Measurements from ENCODE around the gene CHEK1. TPM values are rescaled to one million over a fixed set of nuclear protein-coding genes. Genes with fewer than 3 reads are reported as not detected.
A peak's percentile ranks its signal among the peaks of the same experiment; 100 is the strongest.

Gene CHEK1
- total RNA-seq, 2 donors from 2014 or later, result 7.9 to 16.0 TPM

DNA sequence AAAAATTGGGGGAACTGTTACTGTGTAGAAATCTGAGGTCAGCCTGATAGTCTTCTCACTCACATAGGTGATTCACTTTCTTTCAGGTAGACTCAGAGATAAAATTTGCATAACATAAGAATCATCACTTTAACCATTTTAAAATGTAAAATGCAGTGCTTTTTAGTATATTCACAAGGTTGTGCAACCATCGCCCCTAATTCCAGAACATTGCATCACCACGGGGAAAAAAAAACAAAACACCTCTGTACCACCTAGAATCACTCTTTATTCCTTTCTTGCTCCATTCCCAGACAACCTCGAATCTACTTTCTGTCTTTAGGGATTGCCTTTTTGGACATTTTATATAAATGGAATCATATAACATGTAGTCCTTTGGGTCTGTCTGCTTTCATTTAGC lies 20.9 kb downstream of the CHEK1 start:
- Mint-ChIP-seq H3K4me1 (peaks cover 12% of the 10 kb centered on the region), H3K4me3 (no peak overlapping the region), H3K36me3 (ENCODE audit: low read depth) (peaks cover 4% of the 10 kb centered on the region), H3K27me3 (no peaks in the 10 kb centered on the region), H3K27ac (no peak overlapping the region)
- DNase-seq, result no peak
- no peak for ATAC-seq
- no peaks in the 10 kb centered on the region for H3K9me3 ChIP-seq (ENCODE audit: control insufficient read depth, low read length, poor library complexity, severe bottlenecking)

- Mint-ChIP-seq H3K4me1 (peaks cover 5% of the 10 kb centered on the region), H3K27me3 (no peaks in the 10 kb centered on the region), H3K36me3 (ENCODE audit: low read depth) (no peaks in the 10 kb centered on the region), H3K4me3 (peak overlapping the region; percentile 41), H3K27ac (no peak overlapping the region)
- H3K9me3 ChIP-seq (ENCODE audit: control insufficient read depth, low read length, poor library complexity, severe bottlenecking), result no peaks in the 10 kb centered on the region
- ATAC-seq (peak; percentile 65), DNase-seq (no peak)
Observed at GRCh38 chr11:125649465-125650166, 24.7 kb downstream of the CHEK1 start.

DNA sequence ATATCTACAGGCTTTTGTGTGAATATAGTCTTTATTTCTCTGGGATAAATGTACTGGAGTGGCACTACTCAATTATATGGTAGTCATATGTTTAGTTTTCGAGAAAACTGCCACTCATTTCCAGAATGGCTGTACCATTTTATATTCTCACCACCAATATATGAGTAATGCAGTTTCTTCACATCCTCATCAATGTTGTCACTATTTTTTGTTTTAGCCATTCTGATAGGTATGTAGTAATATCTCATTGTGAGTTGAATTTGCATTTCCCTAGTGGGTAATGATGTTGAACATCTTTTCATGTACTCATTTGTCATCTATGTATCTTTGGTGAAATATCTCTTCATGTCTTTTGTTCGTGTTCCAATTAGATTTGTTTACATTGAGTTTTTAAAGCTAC lies 37.7 kb downstream of the CHEK1 start:
- H3K27ac Mint-ChIP-seq, result no peak overlapping the region
- no peaks in the 10 kb centered on the region for H3K9me3 ChIP-seq (ENCODE audit: control insufficient read depth, low read length, poor library complexity, severe bottlenecking)
- H3K4me3 Mint-ChIP-seq, result no peak overlapping the region
- no peak for DNase-seq
- no peak for ATAC-seq
- H3K36me3 Mint-ChIP-seq (ENCODE audit: low read depth), result no peaks in the 10 kb centered on the region
- H3K27me3 Mint-ChIP-seq, result no peaks in the 10 kb centered on the region
- H3K4me1 Mint-ChIP-seq, result no peaks in the 10 kb centered on the region

GRCh38 chr11:125663910-125664309 lies 38.9 kb downstream of the CHEK1 start:
- H3K9me3 ChIP-seq (ENCODE audit: control insufficient read depth, low read length, poor library complexity, severe bottlenecking), result no peaks in the 10 kb centered on the region
- Mint-ChIP-seq H3K27ac (no peak overlapping the region), H3K27me3 (no peaks in the 10 kb centered on the region), H3K36me3 (ENCODE audit: low read depth) (no peaks in the 10 kb centered on the region), H3K4me1 (no peaks in the 10 kb centered on the region), H3K4me3 (no peak overlapping the region)
- ATAC-seq, result no peak
- no peak for DNase-seq

DNA sequence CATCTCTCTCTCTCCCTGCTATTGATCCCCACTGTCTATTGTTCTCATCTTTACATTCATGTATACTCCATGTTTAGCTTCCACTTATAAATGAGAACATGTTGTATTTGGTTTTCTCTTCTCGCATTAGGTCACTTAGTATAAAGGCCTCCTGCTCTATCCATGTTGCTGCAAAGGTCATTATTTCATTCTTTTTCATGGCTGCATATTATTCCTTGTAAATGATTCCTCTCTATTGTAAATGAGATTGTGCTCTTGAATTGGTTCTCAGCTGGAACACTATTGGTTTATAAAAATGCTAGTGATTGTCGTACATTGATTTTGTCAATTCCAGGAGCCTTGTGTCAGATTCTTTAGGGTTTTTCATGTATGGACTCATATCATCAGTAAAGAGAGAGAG lies 42.2 kb downstream of the CHEK1 start:
- DNase-seq (no peak), ATAC-seq (no peak)
- Mint-ChIP-seq H3K4me1 (peaks cover 1% of the 10 kb centered on the region), H3K27ac (no peak overlapping the region), H3K4me3 (no peak overlapping the region), H3K36me3 (ENCODE audit: low read depth) (peaks cover 2% of the 10 kb centered on the region), H3K27me3 (no peaks in the 10 kb centered on the region)
- no peaks in the 10 kb centered on the region for H3K9me3 ChIP-seq (ENCODE audit: control insufficient read depth, low read length, poor library complexity, severe bottlenecking)

GRCh38 chr11:125670172-125670571 lies 45.2 kb downstream of the CHEK1 start:
- no peak for DNase-seq
- H3K36me3 Mint-ChIP-seq (ENCODE audit: low read depth), result peaks cover 2% of the 10 kb centered on the region
- no peak overlapping the region for H3K27ac Mint-ChIP-seq
- no peaks in the 10 kb centered on the region for H3K9me3 ChIP-seq (ENCODE audit: control insufficient read depth, low read length, poor library complexity, severe bottlenecking)
- H3K4me1 Mint-ChIP-seq, result peaks cover 3% of the 10 kb centered on the region
- ATAC-seq, result no peak
- no peaks in the 10 kb centered on the region for H3K27me3 Mint-ChIP-seq
- H3K4me3 Mint-ChIP-seq, result no peak overlapping the region

GRCh38 chr11:125671561-125671960 lies 46.6 kb downstream of the CHEK1 start:
- DNase-seq (no peak), ATAC-seq (no peak)
- H3K4me3 Mint-ChIP-seq, result no peak overlapping the region
- peaks cover 3% of the 10 kb centered on the region for H3K4me1 Mint-ChIP-seq
- no peak overlapping the region for H3K27ac Mint-ChIP-seq
- peaks cover 2% of the 10 kb centered on the region for H3K36me3 Mint-ChIP-seq (ENCODE audit: low read depth)
- no peaks in the 10 kb centered on the region for H3K9me3 ChIP-seq (ENCODE audit: control insufficient read depth, low read length, poor library complexity, severe bottlenecking)
- H3K27me3 Mint-ChIP-seq, result no peaks in the 10 kb centered on the region

DNA sequence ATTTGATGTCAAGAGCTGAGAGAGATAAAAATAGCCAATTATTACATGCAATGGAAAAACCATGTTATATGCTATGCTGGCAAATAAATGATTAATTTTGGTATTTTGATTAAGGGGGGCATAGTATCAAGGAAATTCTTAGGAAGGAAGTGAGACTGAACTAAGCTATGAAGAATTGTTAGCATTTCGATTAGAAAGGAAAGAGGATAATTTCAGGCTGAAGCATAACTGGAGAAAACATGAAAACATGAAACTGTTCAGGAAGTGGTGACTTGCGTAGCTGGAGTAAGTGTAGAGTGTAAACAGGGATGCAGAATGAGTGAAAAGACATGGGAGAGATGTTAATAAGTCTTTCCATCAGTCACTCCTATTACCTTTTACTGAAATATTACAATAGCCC lies 49.2 kb downstream of the CHEK1 start:
- Mint-ChIP-seq H3K4me1 (peaks cover 3% of the 10 kb centered on the region), H3K27me3 (no peaks in the 10 kb centered on the region), H3K4me3 (no peak overlapping the region), H3K36me3 (ENCODE audit: low read depth) (peaks cover 2% of the 10 kb centered on the region), H3K27ac (no peak overlapping the region)
- ATAC-seq, result no peak
- no peaks in the 10 kb centered on the region for H3K9me3 ChIP-seq (ENCODE audit: control insufficient read depth, low read length, poor library complexity, severe bottlenecking)
- no peak for DNase-seq

DNA sequence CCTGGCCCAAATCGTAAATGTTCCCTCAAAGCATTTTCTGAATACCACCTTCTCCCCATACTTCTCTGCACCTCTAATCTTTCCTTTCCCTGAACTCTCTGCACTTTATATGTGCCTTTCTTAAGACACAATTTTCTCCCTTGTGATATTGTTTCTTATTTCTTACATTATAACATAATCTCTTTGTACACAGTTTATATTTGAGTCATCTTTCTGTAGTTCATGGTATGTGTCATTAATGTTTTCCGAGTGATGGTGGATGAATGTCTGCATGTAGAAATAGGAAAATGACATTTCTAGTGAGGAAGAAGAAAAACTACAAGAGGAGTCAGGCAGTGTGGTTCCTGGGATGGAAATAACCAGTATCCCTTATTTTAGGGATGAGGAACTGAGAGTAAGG lies 50.2 kb downstream of the CHEK1 start:
- ATAC-seq (no peak), DNase-seq (no peak)
- Mint-ChIP-seq H3K4me3 (no peak overlapping the region), H3K4me1 (peaks cover 3% of the 10 kb centered on the region), H3K36me3 (ENCODE audit: low read depth) (peaks cover 2% of the 10 kb centered on the region), H3K27me3 (no peaks in the 10 kb centered on the region), H3K27ac (no peak overlapping the region)
- no peaks in the 10 kb centered on the region for H3K9me3 ChIP-seq (ENCODE audit: control insufficient read depth, low read length, poor library complexity, severe bottlenecking)

GRCh38 chr11:125679397-125679796 lies 54.4 kb downstream of the CHEK1 start:
- Mint-ChIP-seq H3K4me3 (no peak overlapping the region), H3K36me3 (ENCODE audit: low read depth) (no peaks in the 10 kb centered on the region), H3K27ac (peak overlapping the region; percentile 21), H3K4me1 (no peaks in the 10 kb centered on the region), H3K27me3 (no peaks in the 10 kb centered on the region)
- no peak for ATAC-seq
- H3K9me3 ChIP-seq (ENCODE audit: control insufficient read depth, low read length, poor library complexity, severe bottlenecking), result no peaks in the 10 kb centered on the region
- DNase-seq, result no peak

DNA sequence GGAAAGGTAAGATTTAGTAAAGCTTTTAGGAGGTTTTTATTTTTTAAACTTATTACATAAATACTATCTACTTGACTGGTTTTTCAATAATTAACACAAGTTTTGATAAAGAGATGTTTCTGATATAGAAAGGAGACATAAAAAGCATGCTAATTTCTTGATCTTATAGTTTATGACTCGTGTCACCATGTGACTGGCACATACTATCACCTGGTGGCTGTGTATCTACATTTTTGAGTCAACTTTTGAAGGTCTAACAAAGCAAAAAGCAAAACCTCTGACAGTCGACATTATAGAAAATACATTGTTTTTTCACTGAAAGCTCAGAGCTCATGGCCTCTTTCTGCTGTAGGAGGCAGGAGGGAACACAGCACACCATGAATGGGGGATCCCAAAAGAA lies 54.9 kb downstream of the CHEK1 start:
- no peaks in the 10 kb centered on the region for H3K9me3 ChIP-seq (ENCODE audit: control insufficient read depth, low read length, poor library complexity, severe bottlenecking)
- ATAC-seq, result no peak
- Mint-ChIP-seq H3K27me3 (no peaks in the 10 kb centered on the region), H3K4me1 (no peaks in the 10 kb centered on the region), H3K36me3 (ENCODE audit: low read depth) (no peaks in the 10 kb centered on the region), H3K27ac (no peak overlapping the region), H3K4me3 (no peak overlapping the region)
- no peak for DNase-seq

GRCh38 chr11:125680747-125681146 lies 55.8 kb downstream of the CHEK1 start, which contains the start of gene ACRV1:
Gene ACRV1 (minus strand): TSS chr11:125680847. CDS start chr11:125680780, 67 bp downstream.
- H3K27me3 Mint-ChIP-seq, result no peaks in the 10 kb centered on the region
- DNase-seq (no peak), ATAC-seq (no peak)
- H3K4me1 Mint-ChIP-seq, result no peaks in the 10 kb centered on the region
- no peak within 1 kb of the TSS for H3K4me3 Mint-ChIP-seq
- no peak within 1 kb of the TSS for H3K27ac Mint-ChIP-seq
- H3K36me3 Mint-ChIP-seq (ENCODE audit: low read depth), result no peaks in the 10 kb centered on the region
- H3K9me3 ChIP-seq (ENCODE audit: control insufficient read depth, low read length, poor library complexity, severe bottlenecking), result no peaks in the 10 kb centered on the region

- no peak overlapping the region for H3K27ac Mint-ChIP-seq
- no peaks in the 10 kb centered on the region for H3K9me3 ChIP-seq (ENCODE audit: control insufficient read depth, low read length, poor library complexity, severe bottlenecking)
- DNase-seq (no peak), ATAC-seq (no peak)
- H3K36me3 Mint-ChIP-seq (ENCODE audit: low read depth), result no peaks in the 10 kb centered on the region
- no peak overlapping the region for H3K4me3 Mint-ChIP-seq
- H3K4me1 Mint-ChIP-seq, result peaks cover 4% of the 10 kb centered on the region
- no peaks in the 10 kb centered on the region for H3K27me3 Mint-ChIP-seq
Observed at GRCh38 chr11:125685228-125685627, 60.3 kb downstream of the CHEK1 start.

- no peaks in the 10 kb centered on the region for H3K9me3 ChIP-seq (ENCODE audit: control insufficient read depth, low read length, poor library complexity, severe bottlenecking)
- no peak for ATAC-seq
- no peak for DNase-seq
- Mint-ChIP-seq H3K27me3 (no peaks in the 10 kb centered on the region), H3K4me3 (no peak overlapping the region), H3K27ac (no peak overlapping the region), H3K36me3 (ENCODE audit: low read depth) (no peaks in the 10 kb centered on the region), H3K4me1 (peaks cover 4% of the 10 kb centered on the region)
Observed at GRCh38 chr11:125688066-125688465, 63.1 kb downstream of the CHEK1 start.
